Measurements from ENCODE around the gene ALKBH4. TPM values are rescaled to one million over a fixed set of nuclear protein-coding genes. Genes with fewer than 3 reads are reported as not detected.

Gene ALKBH4
- total RNA-seq, 5 donors from 2014 or later (not counting 1 experiment from before 2014, with no cell fraction given) = 5.6 to 13.5 (median 12.2) TPM

- H3K4me3 Mint-ChIP-seq = peak within 1 kb of the TSS; percentile 79 to 84 (median 84)
- ChIA-PET CTCF (interaction anchor here (0.6 to 2.1 kb wide), 3 partner anchors 8 to 1230 kb away, joined by 4 to 8 read pairs (median 4); no protein-coding TSS in a partner anchor), POLR2A (no interaction called here)
- Histone ChIP-seq H3K9me3 (no peaks in the 10 kb centered on the region), H3K4me3 (ENCODE audit: control insufficient read depth in 1 of 2, extremely low read depth in 1 of 2, low read length in 1 of 2) (peak within 1 kb of the TSS; percentile 80 to 81), H3K27me3 (replicated peaks in 1 of 2; ENCODE audit: control insufficient read depth in 2 of 2, extremely low read depth in 1 of 2, insufficient read depth in 2 of 2, low read length in 1 of 2) (no peaks in the 10 kb centered on the region), H3K27ac (ENCODE audit: low read length) (peak within 1 kb of the TSS; percentile 97), H3K36me3 (ENCODE audit: control insufficient read depth in 2 of 2, extremely low read depth in 1 of 2, insufficient read depth in 1 of 2, low read length in 1 of 2) (peaks cover 3 to 5% of the 10 kb centered on the region in 2 donors), H3K4me1 (ENCODE audit: control insufficient read depth in 1 of 2, extremely low read depth in 1 of 2, insufficient read depth in 2 of 2, low read length in 2 of 2) (peaks cover 42 to 63% of the 10 kb centered on the region in 2 experiments)
- peaks cover 10% of the 10 kb centered on the region for H3K36me3 Mint-ChIP-seq
- no peaks in the 10 kb centered on the region for H3K27me3 Mint-ChIP-seq
- WGBS (ENCODE audit: insufficient coverage) = under 1% methylated on average over 66 of the region's 90 CpGs
- no peaks in the 10 kb centered on the region for H3K9me3 Mint-ChIP-seq
- H3K27ac Mint-ChIP-seq = peak within 1 kb of the TSS; percentile 100
- peaks cover 49 to 63% (median 59%) of the 10 kb centered on the region in 3 donors for H3K4me1 Mint-ChIP-seq
- ATAC-seq (replicated peaks in 1 of 4) (peak; percentile 72 to 80 (median 76)), DNase-seq (peak; percentile 66 to 92 (median 80))
Measured at GRCh38 chr7:102433219-102434038, 31.2 kb downstream of the ALKBH4 start, which contains the start of gene ORAI2. Gene ORAI2 (plus strand): TSS chr7:102433575. CDS start chr7:102438957, 5,382 bp downstream.

- DNase-seq (peak in 6 of 35 experiments; percentile 7 to 52 (median 26)), ATAC-seq (replicated peaks in 1 of 4) (peak; percentile 4 to 23 (median 10))
- peak overlapping the region; percentile 39 to 75 for H3K4me3 ChIP-seq (ENCODE audit: control insufficient read depth in 1 of 2, extremely low read depth in 1 of 2, low read length in 1 of 2)
- H3K9me3 ChIP-seq = no peaks in the 10 kb centered on the region
- H3K27ac ChIP-seq (ENCODE audit: low read length) = peak overlapping the region; percentile 97
- peak overlapping the region; percentile 77 to 84 (median 77) for H3K4me3 Mint-ChIP-seq
- ChIA-PET POLR2A (interaction anchor here in 1 of 2 donors (0.8 to 1.0 kb wide), 2 partner anchors 25 to 37 kb away, joined by 3 to 4 read pairs; no protein-coding TSS in a partner anchor), CTCF (interaction anchor here in 1 of 2 donors (0.8 kb wide), 1 partner anchor 20 kb away, joined by 3 read pairs; no protein-coding TSS in a partner anchor)
- no peaks in the 10 kb centered on the region for H3K9me3 Mint-ChIP-seq
- H3K27me3 Mint-ChIP-seq = no peaks in the 10 kb centered on the region
- H3K36me3 Mint-ChIP-seq = peaks cover 10% of the 10 kb centered on the region
- H3K27ac Mint-ChIP-seq = peak overlapping the region; percentile 100
- WGBS (ENCODE audit: insufficient coverage) = 24% methylated on average over 21 of the region's 27 CpGs
- H3K27me3 ChIP-seq (replicated peaks in 1 of 2; ENCODE audit: control insufficient read depth in 2 of 2, extremely low read depth in 1 of 2, insufficient read depth in 2 of 2, low read length in 1 of 2) = no peaks in the 10 kb centered on the region
- peaks cover 57 to 71% (median 63%) of the 10 kb centered on the region in 3 donors for H3K4me1 Mint-ChIP-seq
- peaks cover 0 to 5% of the 10 kb centered on the region in 2 donors for H3K36me3 ChIP-seq (ENCODE audit: control insufficient read depth in 2 of 2, extremely low read depth in 1 of 2, insufficient read depth in 1 of 2, low read length in 1 of 2)
- H3K4me1 ChIP-seq (ENCODE audit: control insufficient read depth in 1 of 2, extremely low read depth in 1 of 2, insufficient read depth in 2 of 2, low read length in 2 of 2) = peaks cover 50 to 70% of the 10 kb centered on the region in 2 experiments
Measured at GRCh38 chr7:102432442-102433218, 32.0 kb downstream of the ALKBH4 start.

GRCh38 chr7:102431617-102432298, 32.9 kb downstream of the ALKBH4 start:
- POLR2A ChIA-PET = interaction anchor here in 1 of 2 donors (0.8 to 1.0 kb wide), 2 partner anchors 24 to 36 kb away, joined by 3 to 4 read pairs; no protein-coding TSS in a partner anchor
- CTCF ChIA-PET = interaction anchor here in 1 of 2 donors (0.8 kb wide), 1 partner anchor 19 kb away, joined by 3 read pairs; no protein-coding TSS in a partner anchor
- Mint-ChIP-seq H3K27ac (peak overlapping the region; percentile 100), H3K4me1 (peaks cover 65 to 80% (median 70%) of the 10 kb centered on the region in 3 donors), H3K36me3 (peaks cover 8% of the 10 kb centered on the region), H3K27me3 (no peaks in the 10 kb centered on the region), H3K4me3 (peak overlapping the region; percentile 77 to 84 (median 77)), H3K9me3 (no peaks in the 10 kb centered on the region)
- Histone ChIP-seq H3K36me3 (ENCODE audit: control insufficient read depth in 2 of 2, extremely low read depth in 1 of 2, insufficient read depth in 1 of 2, low read length in 1 of 2) (peaks cover 0 to 2% of the 10 kb centered on the region in 2 donors), H3K4me3 (ENCODE audit: control insufficient read depth in 1 of 2, extremely low read depth in 1 of 2, low read length in 1 of 2) (peak overlapping the region; percentile 8 to 39), H3K4me1 (ENCODE audit: control insufficient read depth in 1 of 2, extremely low read depth in 1 of 2, insufficient read depth in 2 of 2, low read length in 2 of 2) (peaks cover 59 to 79% of the 10 kb centered on the region in 2 experiments), H3K9me3 (no peaks in the 10 kb centered on the region), H3K27me3 (replicated peaks in 1 of 2; ENCODE audit: control insufficient read depth in 2 of 2, extremely low read depth in 1 of 2, insufficient read depth in 2 of 2, low read length in 1 of 2) (no peaks in the 10 kb centered on the region), H3K27ac (ENCODE audit: low read length) (peak overlapping the region; percentile 97)
- WGBS (ENCODE audit: insufficient coverage) = 0% methylated on average over 13 of the region's 17 CpGs
- peak; percentile 59 to 70 (median 68) for ATAC-seq (replicated peaks in 1 of 4)
- DNase-seq = peak; percentile 33 to 89 (median 61)

GRCh38 chr7:102429141-102429899, 35.3 kb downstream of the ALKBH4 start:
- no peaks in the 10 kb centered on the region for H3K27me3 Mint-ChIP-seq
- H3K27ac Mint-ChIP-seq = peak overlapping the region; percentile 100
- Histone ChIP-seq H3K27me3 (replicated peaks in 1 of 2; ENCODE audit: control insufficient read depth in 2 of 2, extremely low read depth in 1 of 2, insufficient read depth in 2 of 2, low read length in 1 of 2) (no peaks in the 10 kb centered on the region), H3K9me3 (no peaks in the 10 kb centered on the region), H3K4me3 (ENCODE audit: control insufficient read depth in 1 of 2, extremely low read depth in 1 of 2, low read length in 1 of 2) (no peak overlapping the region), H3K27ac (ENCODE audit: low read length) (peak overlapping the region; percentile 64), H3K36me3 (ENCODE audit: control insufficient read depth in 2 of 2, extremely low read depth in 1 of 2, insufficient read depth in 1 of 2, low read length in 1 of 2) (peaks cover 0 to 8% of the 10 kb centered on the region in 2 donors), H3K4me1 (ENCODE audit: control insufficient read depth in 1 of 2, extremely low read depth in 1 of 2, insufficient read depth in 2 of 2, low read length in 2 of 2) (peaks cover 76 to 96% of the 10 kb centered on the region in 2 experiments)
- peaks cover 74 to 88% (median 80%) of the 10 kb centered on the region in 3 donors for H3K4me1 Mint-ChIP-seq
- no peak for ATAC-seq (replicated peaks in 1 of 4)
- H3K9me3 Mint-ChIP-seq = no peaks in the 10 kb centered on the region
- no peak for DNase-seq
- 99% methylated on average over 7 of the region's 10 CpGs for WGBS (ENCODE audit: insufficient coverage)
- H3K36me3 Mint-ChIP-seq = peaks cover 9% of the 10 kb centered on the region
- POLR2A ChIA-PET = no interaction called here
- peak overlapping the region in 2 of 3 donors; percentile 25 to 84 for H3K4me3 Mint-ChIP-seq
- CTCF ChIA-PET = no interaction called here

GRCh38 chr7:102427019-102427405, 37.7 kb downstream of the ALKBH4 start:
- Mint-ChIP-seq H3K4me3 (peak overlapping the region; percentile 82 to 84 (median 82)), H3K27me3 (no peaks in the 10 kb centered on the region), H3K36me3 (peaks cover 10% of the 10 kb centered on the region), H3K27ac (peak overlapping the region; percentile 100), H3K4me1 (peaks cover 75 to 83% (median 77%) of the 10 kb centered on the region in 3 donors), H3K9me3 (no peaks in the 10 kb centered on the region)
- Histone ChIP-seq H3K36me3 (ENCODE audit: control insufficient read depth in 2 of 2, extremely low read depth in 1 of 2, insufficient read depth in 1 of 2, low read length in 1 of 2) (peaks cover 0 to 8% of the 10 kb centered on the region in 2 donors), H3K4me1 (ENCODE audit: control insufficient read depth in 1 of 2, extremely low read depth in 1 of 2, insufficient read depth in 2 of 2, low read length in 2 of 2) (peaks cover 63 to 82% of the 10 kb centered on the region in 2 experiments), H3K4me3 (ENCODE audit: control insufficient read depth in 1 of 2, extremely low read depth in 1 of 2, low read length in 1 of 2) (peak overlapping the region; percentile 45 to 53), H3K27me3 (replicated peaks in 1 of 2; ENCODE audit: control insufficient read depth in 2 of 2, extremely low read depth in 1 of 2, insufficient read depth in 2 of 2, low read length in 1 of 2) (no peaks in the 10 kb centered on the region), H3K9me3 (no peaks in the 10 kb centered on the region), H3K27ac (ENCODE audit: low read length) (peak overlapping the region; percentile 99)
- ChIA-PET CTCF (no interaction called here), POLR2A (interaction anchor here (0.6 to 2.9 kb wide), 2 partner anchors 10 to 11 kb away, joined by 7 to 8 read pairs; no protein-coding TSS in a partner anchor)
- WGBS (ENCODE audit: insufficient coverage) = 0% methylated on average over 1 of the region's 5 CpGs
- DNase-seq (no peak), ATAC-seq (replicated peaks in 1 of 4) (no peak)
